ENCODE data around the gene PRKAA1. TPM values are rescaled to one million over a fixed set of nuclear protein-coding genes. Genes with fewer than 3 reads are reported as not detected.

The PRKAA1 gene
- total and polyA plus RNA-seq, 2 donors (not counting 1 experiment from before 2014, with no cell fraction given): 39.9 to 107 TPM

DNA sequence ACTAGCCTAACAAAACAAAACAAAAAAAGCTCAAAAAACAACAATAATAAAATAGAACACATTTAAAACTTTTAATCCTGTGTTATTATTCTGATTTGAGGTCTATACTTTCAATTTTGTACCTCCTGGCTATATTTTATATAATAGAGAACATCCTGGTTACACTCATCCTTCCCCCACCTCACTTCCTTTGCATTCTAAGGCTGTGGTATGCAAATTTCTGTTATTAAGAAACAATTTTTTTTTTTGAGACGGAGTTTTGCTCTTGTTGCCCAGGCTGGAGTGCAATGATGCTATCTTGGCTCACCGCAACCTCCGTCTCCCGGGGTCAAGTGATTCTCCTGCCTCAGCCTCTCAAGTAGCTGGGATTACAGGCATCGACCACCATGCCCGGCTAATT lies 39.9 kb upstream of the PRKAA1 start:
- H3K4me3 Mint-ChIP-seq: no peak overlapping the region
- ATAC-seq (ENCODE audit: low read depth) (no peak), DNase-seq (no peak)
- Histone ChIP-seq H3K9me3 (ENCODE audit: control extremely low read depth in 1 of 3, control insufficient read depth in 2 of 3, insufficient read depth in 1 of 3, low read length in 2 of 3) (peaks cover 0 to 7% (median 0%) of the 10 kb centered on the region in 3 donors), H3K36me3 (replicated peaks in 1 of 2; ENCODE audit: control extremely low read depth in 1 of 2, control insufficient read depth in 1 of 2, extremely low read depth in 1 of 2, insufficient read depth in 2 of 2, low read length in 1 of 2) (peaks cover 4 to 8% of the 10 kb centered on the region in 2 experiments), H3K9ac (ENCODE audit: low read length) (no peak overlapping the region), H3K27me3 (replicated peaks in 1 of 4; ENCODE audit: control extremely low read depth in 1 of 4, control insufficient read depth in 3 of 4, insufficient read depth in 4 of 4, low read length in 3 of 4) (no peaks in the 10 kb centered on the region), H3K4me1 (ENCODE audit: control insufficient read depth in 2 of 2, insufficient read depth in 2 of 2, low read length in 2 of 2) (peaks cover 23 to 25% of the 10 kb centered on the region in 2 donors), H3K4me2 (replicated peaks; ENCODE audit: low read depth, low read length, poor library complexity, severe bottlenecking) (no peak overlapping the region), H3K4me3 (ENCODE audit: control extremely low read depth in 1 of 5, extremely low read depth in 1 of 5, insufficient read depth in 1 of 5, low read depth in 2 of 5, low read length in 4 of 5) (no peak overlapping the region), H4K20me1 (ENCODE audit: control insufficient read depth, insufficient read depth, low read length, poor library complexity, severe bottlenecking) (peaks cover 11% of the 10 kb centered on the region), H3K27ac (ENCODE audit: low read length in 2 of 2) (no peak overlapping the region), H3K79me2 (ENCODE audit: control insufficient read depth, insufficient read depth, low read length) (no peaks in the 10 kb centered on the region), H2AFZ (ENCODE audit: insufficient read depth, low read depth, low read length, poor library complexity, severe bottlenecking) (no peak overlapping the region)
- TF ChIP-seq EZH2 (IDR thresholded peaks at IDR 0.05; ENCODE audit: borderline replicate concordance, insufficient read depth, low read depth, low read length, poor library complexity, severe bottlenecking): no peak
- TF ChIP-seq, protein P1, sequence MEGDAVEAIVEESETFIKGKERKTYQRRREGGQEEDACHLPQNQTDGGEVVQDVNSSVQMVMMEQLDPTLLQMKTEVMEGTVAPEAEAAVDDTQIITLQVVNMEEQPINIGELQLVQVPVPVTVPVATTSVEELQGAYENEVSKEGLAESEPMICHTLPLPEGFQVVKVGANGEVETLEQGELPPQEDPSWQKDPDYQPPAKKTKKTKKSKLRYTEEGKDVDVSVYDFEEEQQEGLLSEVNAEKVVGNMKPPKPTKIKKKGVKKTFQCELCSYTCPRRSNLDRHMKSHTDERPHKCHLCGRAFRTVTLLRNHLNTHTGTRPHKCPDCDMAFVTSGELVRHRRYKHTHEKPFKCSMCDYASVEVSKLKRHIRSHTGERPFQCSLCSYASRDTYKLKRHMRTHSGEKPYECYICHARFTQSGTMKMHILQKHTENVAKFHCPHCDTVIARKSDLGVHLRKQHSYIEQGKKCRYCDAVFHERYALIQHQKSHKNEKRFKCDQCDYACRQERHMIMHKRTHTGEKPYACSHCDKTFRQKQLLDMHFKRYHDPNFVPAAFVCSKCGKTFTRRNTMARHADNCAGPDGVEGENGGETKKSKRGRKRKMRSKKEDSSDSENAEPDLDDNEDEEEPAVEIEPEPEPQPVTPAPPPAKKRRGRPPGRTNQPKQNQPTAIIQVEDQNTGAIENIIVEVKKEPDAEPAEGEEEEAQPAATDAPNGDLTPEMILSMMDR (IDR thresholded peaks at IDR 0.05): no peak
- CTCF ChIA-PET: no interaction called here
- no peaks in the 10 kb centered on the region for H3K9me3 Mint-ChIP-seq (ENCODE audit: insufficient read depth)
- WGBS (ENCODE audit: insufficient coverage): 100% methylated on average over 1 of the region's 6 CpGs
- peaks cover 39% of the 10 kb centered on the region for H3K4me1 Mint-ChIP-seq
- H3K27ac Mint-ChIP-seq: no peak overlapping the region
- H3K27me3 Mint-ChIP-seq: no peaks in the 10 kb centered on the region
- intact Hi-C loops (cut with micrococcal nuclease): loop anchor here (5.0 to 10.0 kb wide), 2 partner anchors 803 to 1064 kb away; partner anchors contain the start of gene RIMOC1
- POLR2A ChIA-PET: no interaction called here
